Fibroblast of lung (primary cell): Measurements from ENCODE around the gene MTM1. TPM values are rescaled to one million over a fixed set of nuclear protein-coding genes. Genes with fewer than 3 reads are reported as not detected.

Source experiments
- DNase-seq, 2 donors: peaks; one replicate each; pipeline versions ENCODE4 v3.0.0 to v3.0.0-alpha.2; 2010; ENCODE audit warnings: low read depth in 2 of 2
- H2AFZ ChIP-seq: 2 replicates; pipeline ENCODE4 v1.5.1; 2012; ENCODE audit warnings: low read length, control low read depth, inconsistent platforms
- H3K27ac ChIP-seq: 2 replicates; pipeline ENCODE4 v1.5.1; 2011; ENCODE audit warnings: low read length, control low read depth; ENCODE audit not compliant: insufficient read depth
- H3K27me3 ChIP-seq: 2 replicates; pipeline ENCODE4 v1.5.1; 2011; ENCODE audit warnings: mild to moderate bottlenecking, low read length; ENCODE audit not compliant: control insufficient read depth, insufficient read depth
- H3K36me3 ChIP-seq: 2 replicates; pipeline ENCODE4 v1.5.1; 2011; ENCODE audit warnings: low read length; ENCODE audit not compliant: control insufficient read depth, insufficient read depth
- H3K4me1 ChIP-seq: 2 replicates; pipeline ENCODE4 v1.5.1; 2011; ENCODE audit warnings: low read length; ENCODE audit not compliant: control insufficient read depth, insufficient read depth; ENCODE audit errors: extremely low read depth
- H3K4me2 ChIP-seq: 2 replicates; pipeline ENCODE4 v1.5.1; 2011; ENCODE audit warnings: low read length, control low read depth; ENCODE audit not compliant: insufficient read depth; ENCODE audit errors: extremely low read depth
- H3K4me3 ChIP-seq, 4 experiments: fragments of 200-600 bp in 1 of 4; sonication (generic) in 1 of 4; replicated peaks in 1 of 4; 2 replicates each; pipeline ENCODE4 v1.5.1; 2011 to 2016; ENCODE audit warnings: low read length in 4 of 4, low read depth in 3 of 4, mild to moderate bottlenecking in 3 of 4, control low read depth in 2 of 4, inconsistent platforms in 1 of 4, mixed read lengths in 1 of 4; ENCODE audit not compliant: insufficient read depth in 1 of 4; ENCODE audit errors: control extremely low read depth in 1 of 4
- H3K79me2 ChIP-seq: 2 replicates; pipeline ENCODE4 v1.5.1; 2012; ENCODE audit warnings: mild to moderate bottlenecking, low read length, inconsistent platforms; ENCODE audit not compliant: control insufficient read depth, insufficient read depth
- H3K9ac ChIP-seq: 2 replicates; pipeline ENCODE4 v1.5.1; 2011; ENCODE audit warnings: mild to moderate bottlenecking, low read length, control low read depth; ENCODE audit not compliant: insufficient read depth
- H3K9me3 ChIP-seq: 2 replicates; pipeline ENCODE4 v1.5.1; 2012; ENCODE audit warnings: low read depth, low read length; ENCODE audit not compliant: control insufficient read depth, insufficient read depth
- H4K20me1 ChIP-seq: 2 replicates; pipeline ENCODE4 v1.5.1; 2011; ENCODE audit warnings: low read length; ENCODE audit not compliant: control insufficient read depth, insufficient read depth; ENCODE audit errors: extremely low read depth
- CTCF ChIP-seq, 2 donors: IDR thresholded peaks in 1 of 2; conservative IDR thresholded peaks in 1 of 2; 1 replicate in 1 of 2; 2 replicates in 1 of 2; pipeline ENCODE4 v1.5.1; 2011 to 2012; ENCODE audit warnings: low read length in 2 of 2, control low read depth in 1 of 2, inconsistent platforms in 1 of 2, low read depth in 1 of 2, mild to moderate bottlenecking in 1 of 2
- EZH2 ChIP-seq: IDR thresholded peaks from 2 replicates; pipeline ENCODE4 v1.5.1; 2012; ENCODE audit warnings: low read length, control low read depth, mild to moderate bottlenecking; ENCODE audit errors: missing control alignments
- polyA plus RNA-seq, 2 donors: library from polyadenylated mRNA; depleted of rRNA in 1 of 2; stranded (reverse) in 1 of 2; unstranded in 1 of 2; fragments of >200 nt; gene quantifications; 2 replicates each; pipeline ENCODE4 v1.2.1, GENCODE V29; 2011 to 2012; ENCODE audit warnings: missing spikeins in 1 of 2
- total RNA-seq: library from RNA; depleted of rRNA; stranded (reverse); fragments of >200 nt; gene quantifications from 2 replicates; pipeline ENCODE4 v1.2.1, GENCODE V29; 2014

MTM1 gene
- total and polyA plus RNA-seq, 2 donors (not counting 1 experiment from before 2014, with no cell fraction given), result 5.0 to 15.2 TPM

- Histone ChIP-seq H3K9me3 (no peaks in the 10 kb centered on the region), H3K4me3 (no peak overlapping the region), H3K27ac (no peak overlapping the region), H3K79me2 (no peaks in the 10 kb centered on the region), H3K36me3 (no peaks in the 10 kb centered on the region), H3K9ac (no peak overlapping the region), H3K27me3 (no peaks in the 10 kb centered on the region), H4K20me1 (no peaks in the 10 kb centered on the region), H2AFZ (no peak overlapping the region), H3K4me1 (no peaks in the 10 kb centered on the region), H3K4me2 (no peak overlapping the region)
- DNase-seq, result no peak
- no peak for TF ChIP-seq EZH2
- no peak for TF ChIP-seq CTCF (conservative IDR thresholded peaks at IDR 0.05 in 1 of 2, IDR thresholded peaks at IDR 0.05 in 1 of 2; ENCODE audit: low read depth in 1 of 2, low read length in 2 of 2)
Observed at GRCh38 chrX:150663073-150663472, 94.7 kb downstream of the MTM1 start.

- Histone ChIP-seq H3K4me2 (no peak overlapping the region), H2AFZ (no peak overlapping the region), H3K4me1 (no peaks in the 10 kb centered on the region), H4K20me1 (no peaks in the 10 kb centered on the region), H3K27me3 (no peaks in the 10 kb centered on the region), H3K36me3 (no peaks in the 10 kb centered on the region), H3K79me2 (no peaks in the 10 kb centered on the region), H3K27ac (no peak overlapping the region), H3K4me3 (no peak overlapping the region), H3K9me3 (no peaks in the 10 kb centered on the region), H3K9ac (no peak overlapping the region)
- no peak for DNase-seq
- TF ChIP-seq CTCF (conservative IDR thresholded peaks at IDR 0.05 in 1 of 2, IDR thresholded peaks at IDR 0.05 in 1 of 2; ENCODE audit: low read depth in 1 of 2, low read length in 2 of 2) (no peak), EZH2 (no peak)
Observed at GRCh38 chrX:150664290-150664689, 95.9 kb downstream of the MTM1 start.

GRCh38 chrX:150676221-150676620, 107.8 kb downstream of the MTM1 start:
- no peaks in the 10 kb centered on the region for H4K20me1 ChIP-seq
- H3K4me1 ChIP-seq, result no peaks in the 10 kb centered on the region
- no peak overlapping the region for H3K4me3 ChIP-seq
- no peaks in the 10 kb centered on the region for H3K36me3 ChIP-seq
- H2AFZ ChIP-seq, result no peak overlapping the region
- H3K9ac ChIP-seq, result no peak overlapping the region
- no peaks in the 10 kb centered on the region for H3K27me3 ChIP-seq
- no peak overlapping the region for H3K4me2 ChIP-seq
- H3K27ac ChIP-seq, result no peak overlapping the region
- no peaks in the 10 kb centered on the region for H3K9me3 ChIP-seq
- no peaks in the 10 kb centered on the region for H3K79me2 ChIP-seq
- TF ChIP-seq EZH2 (no peak), CTCF (conservative IDR thresholded peaks at IDR 0.05 in 1 of 2, IDR thresholded peaks at IDR 0.05 in 1 of 2; ENCODE audit: low read depth in 1 of 2, low read length in 2 of 2) (no peak)
- no peak for DNase-seq
